SK-N-SH treated with all-trans-retinoic acid at 6 μM for 48 hours (cell line): Measurements from ENCODE around the gene OR5B12.

ENCODE experiments used
- ATAC-seq: fragments of 200-7000 bp; cut with Tn5 transposase; 3 replicates; pipeline ENCODE4 v1.9.1; 2020; ENCODE audit warnings: mild to moderate bottlenecking, moderate library complexity
- BACH2 ChIP-seq: fragments of 250-450 bp; sonication (Bioruptor Pico); IDR thresholded peaks from 2 replicates; pipeline ENCODE4 v1.9.0; 2021; ENCODE audit warnings: mild to moderate bottlenecking, borderline replicate concordance
- CREB5 ChIP-seq: fragments of 250-450 bp; sonication (Bioruptor Pico); IDR thresholded peaks from 2 replicates; pipeline ENCODE4 v1.5.1; 2020; ENCODE audit warnings: low read depth, mild to moderate bottlenecking, moderate library complexity
- CSRNP3 ChIP-seq: fragments of 250-450 bp; sonication (Bioruptor Pico); IDR thresholded peaks from 2 replicates; pipeline ENCODE4 v1.5.1; 2021; ENCODE audit warnings: mild to moderate bottlenecking, moderate library complexity
- ESRRG ChIP-seq: fragments of 250-450 bp; sonication (Bioruptor Pico); IDR thresholded peaks from 2 replicates; pipeline ENCODE4 v1.6.1; 2021; ENCODE audit warnings: mild to moderate bottlenecking
- GLIS3 ChIP-seq: fragments of 250-450 bp; sonication (Bioruptor Pico); IDR thresholded peaks from 2 replicates; pipeline ENCODE4 v1.5.0; 2020; ENCODE audit warnings: mild to moderate bottlenecking, moderate library complexity
- ISL1 ChIP-seq: fragments of 250-450 bp; sonication (Bioruptor Pico); IDR thresholded peaks from 2 replicates; pipeline ENCODE4 v2.1.2; 2022; ENCODE audit warnings: mild to moderate bottlenecking, moderate library complexity
- OSR1 ChIP-seq: fragments of 250-450 bp; sonication (Bioruptor Pico); IDR thresholded peaks from 2 replicates; pipeline ENCODE4 v1.8.0; 2022; ENCODE audit warnings: moderate library complexity, mild to moderate bottlenecking, inconsistent platforms
- PATZ1 ChIP-seq: fragments of 250-450 bp; sonication (Bioruptor Pico); IDR thresholded peaks from 2 replicates; pipeline ENCODE4 v1.8.0; 2020; ENCODE audit warnings: mild to moderate bottlenecking, moderate library complexity, borderline replicate concordance
- PPARA ChIP-seq: fragments of 250-450 bp; sonication (Bioruptor Pico); IDR thresholded peaks from 2 replicates; pipeline ENCODE4 v1.5.0; 2020; ENCODE audit warnings: mild to moderate bottlenecking, borderline replicate concordance
- RARB ChIP-seq: fragments of 250-450 bp; sonication (Bioruptor Pico); IDR thresholded peaks from 2 replicates; pipeline ENCODE4 v1.8.0; 2021; ENCODE audit warnings: mild to moderate bottlenecking, moderate library complexity
- SNAI2 ChIP-seq: fragments of 250-450 bp; sonication (Bioruptor Pico); IDR thresholded peaks from 2 replicates; pipeline ENCODE4 v1.5.0; 2020; ENCODE audit warnings: mild to moderate bottlenecking, moderate library complexity
- TCF4 ChIP-seq: fragments of 250-450 bp; sonication (Bioruptor Pico); IDR thresholded peaks from 2 replicates; pipeline ENCODE4 v1.8.0; 2021; ENCODE audit warnings: mild to moderate bottlenecking, moderate library complexity, borderline replicate concordance
- TOX ChIP-seq: fragments of 250-450 bp; sonication (Bioruptor Pico); IDR thresholded peaks from 2 replicates; pipeline ENCODE4 v1.8.0; 2021; ENCODE audit warnings: mild to moderate bottlenecking, moderate library complexity, borderline replicate concordance
- TSHZ2 ChIP-seq: fragments of 250-450 bp; sonication (Bioruptor Pico); IDR thresholded peaks from 2 replicates; pipeline ENCODE4 v1.5.0; 2020; ENCODE audit warnings: mild to moderate bottlenecking, moderate library complexity
- ZC3H10 ChIP-seq: fragments of 250-450 bp; sonication (Bioruptor Pico); IDR thresholded peaks from 2 replicates; pipeline ENCODE4 v1.5.1; 2021; ENCODE audit warnings: mild to moderate bottlenecking, moderate library complexity
- ZFP3 ChIP-seq: fragments of 250-450 bp; sonication (Bioruptor Pico); IDR thresholded peaks from 2 replicates; pipeline ENCODE4 v1.5.0; 2020; ENCODE audit warnings: mild to moderate bottlenecking, moderate library complexity
- ZFP30 ChIP-seq: fragments of 450-650 bp; formaldehyde crosslinking; IDR thresholded peaks from 2 replicates; pipeline ENCODE4 v1.5.0; 2022; ENCODE audit warnings: mild to moderate bottlenecking, moderate library complexity
- ZNF565 ChIP-seq: fragments of 450-650 bp; formaldehyde crosslinking; conservative IDR thresholded peaks from 2 replicates; pipeline ENCODE4 v1.5.0; 2020; ENCODE audit warnings: low read depth, mild to moderate bottlenecking, moderate library complexity
- ZNF70 ChIP-seq: fragments of 450-650 bp; formaldehyde crosslinking; IDR thresholded peaks from 2 replicates; pipeline ENCODE4 v1.5.0; 2020; ENCODE audit warnings: mild to moderate bottlenecking, moderate library complexity
- ZNF8 ChIP-seq: fragments of 450-650 bp; formaldehyde crosslinking; IDR thresholded peaks from 2 replicates; pipeline ENCODE4 v1.5.0; 2020; ENCODE audit warnings: mild to moderate bottlenecking, moderate library complexity

OR5B12 gene

GRCh38 chr11:58442136-58442535 is at the start of gene OR5B12:
OR5B12 (minus strand) TSS chr11:58442236; CDS start chr11:58440151, 2,085 bp downstream.
- TF ChIP-seq ISL1 (CRISPR knock-in tag): no peak
- no peak for TF ChIP-seq ZFP30 (CRISPR knock-in tag)
- no peak for TF ChIP-seq BACH2 (CRISPR knock-in tag)
- no peak for TF ChIP-seq ZC3H10
- TF ChIP-seq ESRRG: no peak
- TF ChIP-seq TCF4: no peak
- TF ChIP-seq RARB (CRISPR knock-in tag): no peak
- TF ChIP-seq ZNF8 (CRISPR knock-in tag): no peak
- TF ChIP-seq ZFP3 (CRISPR knock-in tag): no peak
- no peak for TF ChIP-seq TSHZ2 (CRISPR knock-in tag)
- TF ChIP-seq GLIS3 (CRISPR knock-in tag): no peak
- no peak for TF ChIP-seq OSR1 (CRISPR knock-in tag)
- TF ChIP-seq SNAI2 (CRISPR knock-in tag): no peak
- no peak for TF ChIP-seq PATZ1 (CRISPR knock-in tag)
- ATAC-seq: no peak

GRCh38 chr11:58490827-58491226 is 48.8 kb upstream of the OR5B12 start:
- TF ChIP-seq ZNF565: no peak
- no peak for TF ChIP-seq CREB5
- no peak for TF ChIP-seq CSRNP3 (CRISPR knock-in tag)
- no peak for TF ChIP-seq ISL1 (CRISPR knock-in tag)
- no peak for TF ChIP-seq TSHZ2 (CRISPR knock-in tag)
- TF ChIP-seq BACH2 (CRISPR knock-in tag): no peak
- no peak for TF ChIP-seq TCF4
- TF ChIP-seq PPARA (CRISPR knock-in tag): no peak
- no peak for TF ChIP-seq ZFP3 (CRISPR knock-in tag)
- no peak for ATAC-seq

GRCh38 chr11:58487170-58487569 is 45.1 kb upstream of the OR5B12 start:
- ATAC-seq: no peak
- TF ChIP-seq ZNF565 (no peak), GLIS3 (CRISPR knock-in tag) (no peak), ISL1 (CRISPR knock-in tag) (no peak), TOX (CRISPR knock-in tag) (no peak), SNAI2 (CRISPR knock-in tag) (no peak), OSR1 (CRISPR knock-in tag) (no peak), ZC3H10 (no peak), ZNF70 (no peak), CREB5 (no peak), CSRNP3 (CRISPR knock-in tag) (no peak)
